GM19193 (cell line): ENCODE measurements around the gene PINK1.

Source experiments
- POLR2A ChIP-seq: IDR thresholded peaks from 4 replicates; pipeline ENCODE4 v1.6.1; 2011; ENCODE audit not compliant: insufficient read depth, insufficient read length; ENCODE audit errors: extremely low read depth

PINK1 gene

DNA sequence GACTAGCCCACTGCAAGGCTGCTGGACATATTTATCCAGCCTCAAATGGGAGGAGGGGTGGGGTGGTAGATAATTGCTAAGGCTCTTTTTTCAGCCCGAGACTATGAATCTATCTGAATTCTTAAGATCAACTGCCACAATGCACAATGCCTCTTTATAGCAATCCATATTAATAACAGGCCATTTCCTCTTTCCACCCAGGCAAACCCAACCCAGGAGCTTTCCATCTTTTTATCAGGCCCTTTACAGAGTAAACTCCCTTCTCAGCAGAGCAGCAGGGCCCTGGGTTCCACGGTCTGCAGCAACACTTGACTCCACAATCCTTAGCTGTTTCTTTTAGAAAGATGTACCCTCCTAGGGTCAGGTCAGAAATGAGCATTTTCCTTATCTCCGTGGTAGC lies 27.1 kb downstream of the PINK1 start:
- no peak for TF ChIP-seq POLR2A

GRCh38 chr1:20660847-20661206 lies 27.6 kb downstream of the PINK1 start:
- TF ChIP-seq POLR2A: no peak

GRCh38 chr1:20661207-20662109 lies 28.2 kb downstream of the PINK1 start, which contains the start of gene DDOST:
Gene DDOST, minus strand, starts transcription at chr1:20661369. Its CDS starts 19 bp downstream, at chr1:20661350.
- peak; percentile 84 for TF ChIP-seq POLR2A

DNA sequence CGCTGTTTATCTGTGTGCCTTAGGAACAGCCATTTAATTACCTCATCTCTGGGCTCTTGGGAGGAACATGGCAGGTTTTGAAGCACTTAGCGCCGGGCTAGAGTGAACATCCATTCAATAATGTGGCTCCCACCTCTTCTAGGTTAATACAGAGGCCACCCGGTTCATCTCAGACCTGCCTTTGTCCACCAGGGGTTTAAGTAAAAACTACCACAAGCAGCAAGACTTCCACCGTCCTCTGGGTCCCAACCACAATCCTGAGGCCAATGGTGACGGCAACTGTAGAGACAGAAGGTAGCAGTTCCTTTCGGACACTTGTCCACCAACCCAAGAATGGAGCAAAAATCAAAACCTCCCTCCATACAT lies 28.8 kb downstream of the PINK1 start:
- no peak for TF ChIP-seq POLR2A

DNA sequence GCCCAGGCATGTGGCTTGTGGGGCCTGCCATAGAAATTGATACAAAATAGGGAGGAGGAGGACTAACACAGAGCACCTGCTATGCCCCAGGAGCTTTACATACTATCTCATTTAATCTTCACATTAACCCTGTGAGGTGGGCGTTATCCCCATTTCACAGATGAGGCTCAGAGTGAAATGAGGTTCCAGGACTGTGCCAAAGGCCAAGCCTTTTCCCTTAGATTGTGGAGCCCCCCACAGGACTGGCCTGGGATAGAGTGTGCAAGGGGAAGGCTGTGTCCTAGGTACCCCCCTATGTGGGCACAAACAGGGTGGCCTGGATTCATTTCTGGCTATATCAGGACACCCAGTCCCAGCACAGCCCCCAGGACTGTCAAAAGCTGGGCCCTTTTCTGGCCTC lies 30.1 kb downstream of the PINK1 start:
- no peak for TF ChIP-seq POLR2A

DNA sequence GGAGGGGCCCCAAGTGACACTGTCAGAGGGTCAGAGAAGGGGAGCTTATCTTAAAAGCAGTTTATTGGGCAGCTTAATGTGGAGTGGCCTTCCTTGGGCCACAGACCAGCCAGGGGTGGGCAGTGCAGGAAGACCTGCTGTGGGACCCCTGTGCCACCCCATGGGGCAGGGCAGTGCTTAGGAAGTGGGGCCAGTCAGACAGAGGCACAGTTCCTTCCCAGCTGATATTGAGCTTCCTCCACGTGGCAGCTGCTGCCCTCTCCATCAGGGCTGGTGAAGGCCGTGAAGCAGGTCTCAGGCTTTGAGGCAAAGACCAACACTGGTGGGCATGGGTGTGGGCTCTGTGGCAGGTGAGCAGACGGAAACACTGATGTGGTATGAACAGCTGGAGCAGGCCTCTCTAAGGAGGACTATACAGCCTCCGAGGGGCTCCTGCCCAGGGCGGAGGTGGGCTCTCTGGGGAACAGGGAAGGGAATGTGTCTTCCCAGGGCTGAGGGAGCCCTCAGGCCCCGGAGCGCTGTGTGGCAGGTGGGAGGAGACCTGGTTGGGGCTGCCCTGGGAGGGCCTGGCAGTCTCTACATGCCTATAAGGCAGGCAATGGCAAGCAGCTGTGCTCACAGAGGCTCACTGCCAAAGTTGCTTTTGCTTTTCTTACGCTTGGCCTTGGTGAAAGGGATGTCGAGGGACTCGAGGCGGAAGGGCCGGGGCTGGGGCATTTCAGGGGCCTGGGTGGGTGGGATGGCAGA lies 30.9 kb downstream of the PINK1 start:
- no peak for TF ChIP-seq POLR2A

DNA sequence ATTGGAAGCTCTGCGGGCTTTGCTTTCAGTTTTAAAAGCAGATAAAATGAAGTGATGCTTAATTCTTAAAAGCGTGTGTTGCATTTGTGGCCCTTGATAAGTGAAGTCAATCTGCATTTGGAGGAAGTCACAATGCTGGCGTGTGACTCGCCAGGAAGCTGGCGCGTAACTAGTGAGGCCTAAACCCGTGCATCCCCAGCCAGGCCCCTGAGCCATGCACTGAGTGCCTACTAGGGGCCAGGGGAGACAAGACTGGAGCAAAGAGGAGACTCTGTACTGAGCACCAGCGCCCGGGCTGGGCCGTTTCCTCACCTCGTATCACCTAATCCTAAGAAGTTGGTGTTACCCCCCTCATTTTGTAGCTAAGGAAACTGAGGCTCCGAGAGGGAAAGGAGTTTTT lies 32.5 kb downstream of the PINK1 start:
- no peak for TF ChIP-seq POLR2A

- TF ChIP-seq POLR2A: no peak
These were observed 32.9 kb downstream of the PINK1 start for GRCh38 chr1:20666146-20666545.

GRCh38 chr1:20666804-20667203 lies 33.5 kb downstream of the PINK1 start:
- no peak for TF ChIP-seq POLR2A

- TF ChIP-seq POLR2A: no peak
These were observed 35.3 kb downstream of the PINK1 start for GRCh38 chr1:20668581-20668980.

GRCh38 chr1:20670936-20671335 lies 37.7 kb downstream of the PINK1 start:
- no peak for TF ChIP-seq POLR2A

DNA sequence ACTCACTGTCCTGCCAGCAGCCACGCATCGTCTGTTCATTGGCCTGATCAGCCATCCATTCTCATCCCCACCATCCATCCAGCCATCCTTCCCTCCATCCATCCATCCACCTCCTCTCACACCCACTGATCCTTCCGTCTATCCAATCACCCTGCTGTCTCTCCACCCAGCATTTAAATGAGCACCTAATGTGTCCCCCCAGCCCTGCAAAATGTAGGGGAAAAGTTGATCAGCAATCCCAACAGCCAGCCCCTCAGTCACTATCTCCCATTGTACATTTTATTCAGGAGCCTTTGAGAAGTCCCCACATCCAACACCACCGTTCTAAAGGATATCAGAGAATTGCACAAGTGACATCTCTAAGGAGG lies 39.0 kb downstream of the PINK1 start:
- TF ChIP-seq POLR2A: no peak

GRCh38 chr1:20678599-20678998 lies 45.3 kb downstream of the PINK1 start:
- no peak for TF ChIP-seq POLR2A

DNA sequence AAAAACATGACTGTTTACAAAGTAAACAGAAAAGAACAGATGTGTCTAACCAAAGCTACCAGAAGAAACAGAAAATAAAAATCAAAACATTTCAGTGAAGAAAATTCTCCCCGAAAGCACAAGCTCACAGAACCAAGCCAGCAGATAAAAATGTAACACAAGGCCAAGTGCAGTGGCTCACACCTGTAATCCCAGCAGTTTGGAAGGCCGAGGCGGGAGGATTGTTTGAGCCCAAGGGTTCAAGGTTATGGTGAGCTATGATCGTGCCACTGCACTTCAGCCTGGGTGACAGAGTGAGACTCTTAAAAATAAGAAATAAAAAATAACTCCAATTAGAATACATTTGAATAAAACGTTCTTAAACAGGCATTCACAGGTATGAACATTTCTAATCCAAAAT lies 47.0 kb downstream of the PINK1 start:
- no peak for TF ChIP-seq POLR2A

- no peak for TF ChIP-seq POLR2A
These were observed 48.7 kb downstream of the PINK1 start for GRCh38 chr1:20681999-20682398.
